Measurements from ENCODE around the gene MYOM1. TPM values are rescaled to one million over a fixed set of nuclear protein-coding genes. Genes with fewer than 3 reads are reported as not detected.
"Not testable (repeated sequence)": the region's sequence is repeated elsewhere in the genome, so short reads cannot be mapped to it uniquely, and the experiment has no call there.

The MYOM1 gene
- total RNA-seq, 1 experiment from 2014 or later: 0.41 TPM

DNA sequence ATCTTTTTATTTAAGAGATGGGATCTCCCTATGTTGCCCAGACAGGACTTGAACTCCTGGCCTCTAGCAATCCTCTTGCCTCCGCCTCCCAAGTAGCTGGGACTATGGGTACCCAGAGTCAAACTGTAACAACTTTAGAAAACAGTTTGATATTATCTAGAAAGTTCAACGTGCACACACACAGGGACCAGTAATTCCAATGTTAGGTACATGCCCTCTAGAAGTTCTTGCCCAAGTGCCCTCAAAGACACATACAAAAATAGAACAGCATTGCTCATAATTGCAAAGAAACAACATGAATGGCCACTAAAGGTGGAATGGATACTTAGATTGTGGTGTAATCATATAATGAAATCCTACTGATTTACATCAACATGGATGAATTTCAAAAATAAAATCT lies 194.2 kb downstream of the MYOM1 start:
- H3K36me3 Mint-ChIP-seq (ENCODE audit: insufficient read depth, unreplicated experiment): no peaks in the 10 kb centered on the region
- ChIA-PET CTCF (no interaction called here), POLR2A (no interaction called here)
- no peak overlapping the region for H3K4me3 ChIP-seq (ENCODE audit: low read depth, low read length)
- no TSS peak for BruUV-seq (replicated peaks)
- peaks cover 24% of the 10 kb centered on the region for H3K4me1 ChIP-seq
- H3K27ac Mint-ChIP-seq (ENCODE audit: unreplicated experiment): no peak overlapping the region
- no peaks in the 10 kb centered on the region for H3K9me3 ChIP-seq
- TF ChIP-seq, protein P1, sequence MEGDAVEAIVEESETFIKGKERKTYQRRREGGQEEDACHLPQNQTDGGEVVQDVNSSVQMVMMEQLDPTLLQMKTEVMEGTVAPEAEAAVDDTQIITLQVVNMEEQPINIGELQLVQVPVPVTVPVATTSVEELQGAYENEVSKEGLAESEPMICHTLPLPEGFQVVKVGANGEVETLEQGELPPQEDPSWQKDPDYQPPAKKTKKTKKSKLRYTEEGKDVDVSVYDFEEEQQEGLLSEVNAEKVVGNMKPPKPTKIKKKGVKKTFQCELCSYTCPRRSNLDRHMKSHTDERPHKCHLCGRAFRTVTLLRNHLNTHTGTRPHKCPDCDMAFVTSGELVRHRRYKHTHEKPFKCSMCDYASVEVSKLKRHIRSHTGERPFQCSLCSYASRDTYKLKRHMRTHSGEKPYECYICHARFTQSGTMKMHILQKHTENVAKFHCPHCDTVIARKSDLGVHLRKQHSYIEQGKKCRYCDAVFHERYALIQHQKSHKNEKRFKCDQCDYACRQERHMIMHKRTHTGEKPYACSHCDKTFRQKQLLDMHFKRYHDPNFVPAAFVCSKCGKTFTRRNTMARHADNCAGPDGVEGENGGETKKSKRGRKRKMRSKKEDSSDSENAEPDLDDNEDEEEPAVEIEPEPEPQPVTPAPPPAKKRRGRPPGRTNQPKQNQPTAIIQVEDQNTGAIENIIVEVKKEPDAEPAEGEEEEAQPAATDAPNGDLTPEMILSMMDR (IDR thresholded peaks at IDR 0.05; ENCODE audit: insufficient read depth in 1 of 2, low read depth in 1 of 2, low read length in 1 of 2, severe bottlenecking in 1 of 2, unreplicated experiment in 1 of 2): no peak
- no peak overlapping the region for H3K4me3 Mint-ChIP-seq (ENCODE audit: unreplicated experiment)
- no peaks in the 10 kb centered on the region for H3K27me3 Mint-ChIP-seq (ENCODE audit: insufficient read depth, unreplicated experiment)
- no peaks in the 10 kb centered on the region for H3K36me3 ChIP-seq (ENCODE audit: control insufficient read depth, insufficient read depth, low read length)
- no peaks in the 10 kb centered on the region for H3K27me3 ChIP-seq (replicated peaks; ENCODE audit: control insufficient read depth, insufficient read depth, low read length)
- H3K4me1 Mint-ChIP-seq (ENCODE audit: low read depth, unreplicated experiment): peaks cover 25% of the 10 kb centered on the region
- intact Hi-C loops (cut with micrococcal nuclease; ENCODE audit: unreplicated experiment): no loop called here
- no peaks in the 10 kb centered on the region for H3K9me3 Mint-ChIP-seq (ENCODE audit: unreplicated experiment)
- DNase-seq: no peak

DNA sequence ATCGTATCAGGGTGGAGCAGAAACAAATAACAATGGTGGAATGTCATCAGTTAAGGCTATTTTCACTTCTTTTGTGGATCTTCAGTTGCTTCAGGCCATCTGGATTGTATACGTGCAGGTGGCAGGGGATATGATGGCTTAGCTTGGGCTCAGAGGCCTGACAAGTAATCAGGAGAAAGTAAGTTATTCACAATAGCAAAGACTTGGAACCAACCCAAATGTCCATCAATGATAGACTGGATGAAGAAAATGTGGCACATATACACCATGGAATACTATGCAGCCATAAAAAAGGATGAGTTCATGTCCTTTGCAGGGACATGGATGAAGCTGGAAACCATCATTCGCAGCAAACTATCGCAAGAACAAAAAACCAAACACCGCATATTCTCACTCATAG lies 196.2 kb downstream of the MYOM1 start:
- peaks cover 13% of the 10 kb centered on the region for H3K4me1 Mint-ChIP-seq (ENCODE audit: low read depth, unreplicated experiment)
- H3K27ac Mint-ChIP-seq (ENCODE audit: unreplicated experiment); H3K4me3 ChIP-seq (ENCODE audit: low read depth, low read length); H3K27me3 ChIP-seq (replicated peaks; ENCODE audit: control insufficient read depth, insufficient read depth, low read length); H3K4me3 Mint-ChIP-seq (ENCODE audit: unreplicated experiment); DNase-seq; H3K36me3 ChIP-seq (ENCODE audit: control insufficient read depth, insufficient read depth, low read length); CTCF ChIA-PET; H3K9me3 ChIP-seq; POLR2A ChIA-PET; H3K36me3 Mint-ChIP-seq (ENCODE audit: insufficient read depth, unreplicated experiment); H3K9me3 Mint-ChIP-seq (ENCODE audit: unreplicated experiment); BruUV-seq (replicated peaks); H3K27me3 Mint-ChIP-seq (ENCODE audit: insufficient read depth, unreplicated experiment); intact Hi-C loops (cut with micrococcal nuclease; ENCODE audit: unreplicated experiment): not testable (repeated sequence)
- H3K4me1 ChIP-seq: peaks cover 24% of the 10 kb centered on the region

Other genes starting within 250 kb of the MYOM1 start
- 25.3 and 26.2 TPM in 2 replicates for gene LPIN2, start 206.8 kb downstream of the MYOM1 start, total RNA-seq (2022)
- gene MYL12A, start 27.8 kb upstream of the MYOM1 start, total RNA-seq (2022): 272 and 276 TPM in 2 replicates
- 457 and 467 TPM in 2 replicates for gene MYL12B, start 42.2 kb upstream of the MYOM1 start, total RNA-seq (2022)
- 103 and 107 TPM in 2 replicates for gene TGIF1, start 230.2 kb upstream of the MYOM1 start, total RNA-seq (2022)

Measured in Caco-2 (cell line).